GM12801 (cell line): Measurements from ENCODE around the gene NDUFS4.

Experiments used
- TF ChIP-seq, protein P1 (sequence below): IDR thresholded peaks from one replicate; pipeline ENCODE4 v1.5.1; 2011; ENCODE audit warnings: control low read depth; ENCODE audit not compliant: insufficient read length; ENCODE audit errors: extremely low read depth

Gene NDUFS4

DNA sequence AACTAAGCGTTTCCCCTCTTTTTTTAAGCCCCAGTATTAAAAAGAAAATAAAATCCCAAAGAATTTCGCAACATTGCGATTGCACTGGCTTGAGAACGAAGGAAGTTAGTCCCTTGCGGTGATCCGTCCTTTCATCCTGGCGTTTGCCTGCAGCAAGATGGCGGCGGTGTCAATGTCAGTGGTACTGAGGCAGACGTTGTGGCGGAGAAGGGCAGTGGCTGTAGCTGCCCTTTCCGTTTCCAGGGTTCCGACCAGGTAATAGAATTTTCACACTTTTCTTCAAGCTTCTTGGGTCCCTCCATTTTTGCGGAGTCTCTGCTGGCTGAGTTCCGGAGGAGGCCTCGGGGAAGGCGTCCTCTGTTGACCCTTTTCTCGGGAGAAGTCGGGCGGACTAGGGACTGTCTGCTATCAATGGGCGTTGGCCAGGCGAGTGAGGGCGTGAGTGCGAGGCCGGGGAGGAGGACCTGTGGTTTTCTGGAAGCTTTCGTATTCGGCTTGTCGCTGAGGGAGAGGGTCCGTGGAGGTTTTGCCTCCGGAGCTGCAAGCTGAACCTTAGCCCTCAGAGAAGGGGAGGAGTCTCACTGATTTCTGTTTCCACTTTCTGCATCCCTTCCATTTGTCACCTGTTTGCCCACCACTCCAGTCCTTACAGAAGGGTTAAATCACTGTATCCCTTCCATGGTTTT is at the start of gene NDUFS4:
Gene NDUFS4 (plus strand): TSS at position 134 of the 686 bp plus-strand sequence. CDS start 24 bp downstream, at position 158.
- TF ChIP-seq, protein P1, sequence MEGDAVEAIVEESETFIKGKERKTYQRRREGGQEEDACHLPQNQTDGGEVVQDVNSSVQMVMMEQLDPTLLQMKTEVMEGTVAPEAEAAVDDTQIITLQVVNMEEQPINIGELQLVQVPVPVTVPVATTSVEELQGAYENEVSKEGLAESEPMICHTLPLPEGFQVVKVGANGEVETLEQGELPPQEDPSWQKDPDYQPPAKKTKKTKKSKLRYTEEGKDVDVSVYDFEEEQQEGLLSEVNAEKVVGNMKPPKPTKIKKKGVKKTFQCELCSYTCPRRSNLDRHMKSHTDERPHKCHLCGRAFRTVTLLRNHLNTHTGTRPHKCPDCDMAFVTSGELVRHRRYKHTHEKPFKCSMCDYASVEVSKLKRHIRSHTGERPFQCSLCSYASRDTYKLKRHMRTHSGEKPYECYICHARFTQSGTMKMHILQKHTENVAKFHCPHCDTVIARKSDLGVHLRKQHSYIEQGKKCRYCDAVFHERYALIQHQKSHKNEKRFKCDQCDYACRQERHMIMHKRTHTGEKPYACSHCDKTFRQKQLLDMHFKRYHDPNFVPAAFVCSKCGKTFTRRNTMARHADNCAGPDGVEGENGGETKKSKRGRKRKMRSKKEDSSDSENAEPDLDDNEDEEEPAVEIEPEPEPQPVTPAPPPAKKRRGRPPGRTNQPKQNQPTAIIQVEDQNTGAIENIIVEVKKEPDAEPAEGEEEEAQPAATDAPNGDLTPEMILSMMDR: no peak

DNA sequence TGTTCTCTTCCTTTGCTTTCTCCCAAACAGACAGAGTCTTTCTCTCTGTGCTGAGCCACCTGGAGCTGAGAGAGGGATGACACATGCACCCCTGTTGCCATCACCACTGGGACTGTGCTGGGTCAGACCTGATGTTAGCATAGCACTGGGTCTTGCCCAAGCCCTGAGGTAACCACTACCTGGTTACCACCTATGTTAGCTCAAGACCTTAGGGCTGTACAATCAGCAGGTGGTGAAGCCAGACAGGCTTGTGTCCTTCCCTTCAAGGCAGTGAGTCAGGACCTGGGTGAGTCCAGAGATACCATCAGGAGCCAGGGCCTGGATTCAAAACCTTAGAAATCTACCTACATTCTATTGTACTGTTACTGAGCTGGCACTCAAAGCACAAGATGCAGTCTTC is 47.9 kb upstream of the NDUFS4 start:
- TF ChIP-seq, protein P1: no peak

- TF ChIP-seq, protein P1: no peak
Measured at GRCh38 chr5:53515988-53516387, 44.5 kb upstream of the NDUFS4 start.

- TF ChIP-seq, protein P1: no peak
Measured at GRCh38 chr5:53520813-53521212, 39.6 kb upstream of the NDUFS4 start.

DNA sequence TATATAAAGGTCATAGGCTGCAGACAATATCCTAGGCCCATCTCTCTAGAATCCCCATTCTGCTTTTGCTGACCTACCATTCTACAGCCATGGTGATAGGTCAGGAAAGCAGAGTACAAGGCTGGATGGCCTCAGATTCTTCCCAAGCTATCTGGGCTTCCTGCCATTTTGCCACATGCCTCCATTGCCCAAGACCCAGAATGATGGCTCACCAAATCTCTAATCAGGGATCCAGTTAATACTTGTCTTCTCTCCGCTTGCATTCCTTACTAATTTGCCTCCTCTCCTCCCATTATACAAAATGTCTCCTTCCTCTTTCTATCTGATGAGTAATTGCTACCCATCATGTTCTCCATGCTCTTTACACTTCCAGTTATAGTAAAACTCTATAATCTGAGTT is 22.7 kb upstream of the NDUFS4 start:
- TF ChIP-seq, protein P1: no peak

GRCh38 chr5:53541859-53542258 is 18.6 kb upstream of the NDUFS4 start:
- TF ChIP-seq, protein P1: no peak

DNA sequence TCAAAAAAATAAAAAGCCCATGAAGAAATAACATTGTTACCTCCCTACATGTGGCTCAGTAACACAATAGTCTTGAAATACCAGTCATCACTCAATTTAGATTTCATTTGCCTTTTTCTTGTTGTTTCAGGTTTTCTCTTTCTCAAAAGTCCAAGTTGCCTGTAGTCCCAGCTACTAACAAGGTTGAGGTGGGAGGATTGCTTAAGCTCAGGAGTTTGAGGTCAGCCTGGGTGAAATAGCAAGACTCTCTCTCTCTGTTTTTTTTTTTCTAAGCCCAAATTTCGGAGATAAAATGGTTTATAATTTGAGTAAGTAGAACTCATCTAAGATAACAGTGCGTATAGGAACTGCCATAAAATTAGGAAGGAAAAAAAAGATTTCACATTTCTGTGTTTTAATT is 17.5 kb upstream of the NDUFS4 start:
- TF ChIP-seq, protein P1: no peak
